NOMO-1 treated with DMSO at 0.1 percent for 48 hours (cell line): ENCODE results near the gene PKNOX1.
"Not testable (repeated sequence)": the region's sequence is repeated elsewhere in the genome, so short reads cannot be mapped to it uniquely, and the experiment has no call there.

ENCODE experiments used
- DNase-seq: peaks from one replicate; lab custom pipeline; 2025; ENCODE audit not compliant: unreplicated experiment; lab: John Stamatoyannopoulos, UW

The PKNOX1 gene

GRCh38 chr21:42973991-42974831, at the start of gene PKNOX1:
Gene PKNOX1 (plus strand): TSS chr21:42974562. CDS start chr21:43004382, 29,820 bp downstream.
- peak; percentile 98 for DNase-seq

- DNase-seq = no peak
These were observed 49.0 kb upstream of the PKNOX1 start, which contains the start of gene ERVH48-1 for GRCh38 chr21:42925114-42925926. Gene ERVH48-1 (minus strand): TSS chr21:42925630. CDS start chr21:42919006, 6,624 bp downstream.

GRCh38 chr21:42927474-42928200, 46.7 kb upstream of the PKNOX1 start:
- DNase-seq = not testable (repeated sequence)

- no peak for DNase-seq
These were observed 44.4 kb upstream of the PKNOX1 start for GRCh38 chr21:42929969-42930368.

GRCh38 chr21:42931560-42932235, 42.7 kb upstream of the PKNOX1 start:
- DNase-seq = no peak

- not testable (repeated sequence) for DNase-seq
These were observed 41.8 kb upstream of the PKNOX1 start for GRCh38 chr21:42932378-42933136.

- not testable (repeated sequence) for DNase-seq
These were observed 41.0 kb upstream of the PKNOX1 start for GRCh38 chr21:42933137-42933970.

GRCh38 chr21:42933973-42934372, 40.4 kb upstream of the PKNOX1 start:
- not testable (repeated sequence) for DNase-seq

- DNase-seq = not testable (repeated sequence)
These were observed 38.0 kb upstream of the PKNOX1 start for GRCh38 chr21:42936360-42936759.

- peak; percentile 28 for DNase-seq
These were observed 37.1 kb upstream of the PKNOX1 start for GRCh38 chr21:42937034-42937940.

GRCh38 chr21:42937960-42938605, 36.3 kb upstream of the PKNOX1 start:
- no peak for DNase-seq

- not testable (repeated sequence) for DNase-seq
These were observed 35.8 kb upstream of the PKNOX1 start for GRCh38 chr21:42938606-42938995.

- no peak for DNase-seq
These were observed 34.6 kb upstream of the PKNOX1 start for GRCh38 chr21:42939582-42940413.

- no peak for DNase-seq
These were observed 32.7 kb upstream of the PKNOX1 start for GRCh38 chr21:42941696-42942085.

GRCh38 chr21:42942244-42942643, 32.1 kb upstream of the PKNOX1 start:
- no peak for DNase-seq

- DNase-seq = not testable (repeated sequence)
These were observed 25.1 kb upstream of the PKNOX1 start for GRCh38 chr21:42949094-42949755.
